Caco-2 (cell line): ENCODE measurements around the gene BEND7. TPM values are rescaled to one million over a fixed set of nuclear protein-coding genes. Genes with fewer than 3 reads are reported as not detected.

Source experiments
- BruUV-seq: library from RNA; stranded (reverse); fragments of 400-500 nt; replicated peaks from 2 replicates; lab custom pipeline; 2021; lab: Mats Ljungman, UMichigan
- CTCF ChIA-PET: fragments of 300-600 bp; sonication (Branson Sonifier 250); formaldehyde crosslinking; loops from one replicate; lab custom pipeline; 2022; ENCODE audit warnings: antibody characterized with exemption; lab: Charles Lee
- POLR2A ChIA-PET: fragments of 300-600 bp; sonication (Branson Sonifier 250); formaldehyde crosslinking; loops from one replicate; lab custom pipeline; 2022; ENCODE audit warnings: antibody characterized with exemption; lab: Charles Lee
- DNase-seq, 2 experiments: peaks; one replicate each; pipeline versions ENCODE4 v3.0.0 to v3.0.0-alpha.2; 2020 to 2022
- H3K27me3 ChIP-seq: replicated peaks from 2 replicates; pipeline ENCODE4 v1.6.0; 2011; ENCODE audit warnings: low read length; ENCODE audit not compliant: control insufficient read depth, insufficient read depth
- H3K36me3 ChIP-seq: 2 replicates; pipeline ENCODE4 v1.5.1; 2011; ENCODE audit warnings: low read length; ENCODE audit not compliant: control insufficient read depth, insufficient read depth
- H3K4me1 ChIP-seq: fragments of 250-450 bp; sonication (Bioruptor Pico); 2 replicates; pipeline ENCODE4 v1.5.1; 2020; ENCODE audit warnings: mild to moderate bottlenecking
- H3K4me3 ChIP-seq: 2 replicates; pipeline ENCODE4 v1.5.1; 2011; ENCODE audit warnings: low read depth, mild to moderate bottlenecking, control low read depth, low read length
- H3K9me3 ChIP-seq: fragments of 250-450 bp; sonication (Bioruptor Pico); 2 replicates; pipeline ENCODE4 v1.5.1; 2020; ENCODE audit warnings: mild to moderate bottlenecking, moderate library complexity
- H3K27ac Mint-ChIP-seq: one replicate; pipeline ENCODE4 v1.8.0; 2022; ENCODE audit warnings: mixed read lengths; ENCODE audit not compliant: unreplicated experiment
- H3K27me3 Mint-ChIP-seq: one replicate; pipeline ENCODE4 v1.8.0; 2022; ENCODE audit warnings: mixed read lengths; ENCODE audit not compliant: insufficient read depth, unreplicated experiment
- H3K36me3 Mint-ChIP-seq: one replicate; pipeline ENCODE4 v1.8.0; 2022; ENCODE audit warnings: mild to moderate bottlenecking, mixed read lengths; ENCODE audit not compliant: insufficient read depth, unreplicated experiment
- H3K4me1 Mint-ChIP-seq: one replicate; pipeline ENCODE4 v1.8.0; 2022; ENCODE audit warnings: low read depth, mixed read lengths; ENCODE audit not compliant: unreplicated experiment
- H3K4me3 Mint-ChIP-seq: one replicate; pipeline ENCODE4 v1.8.0; 2022; ENCODE audit warnings: mild to moderate bottlenecking, moderate library complexity, mixed read lengths; ENCODE audit not compliant: unreplicated experiment
- H3K9me3 Mint-ChIP-seq: one replicate; pipeline ENCODE4 v1.8.0; 2022; ENCODE audit warnings: mixed read lengths; ENCODE audit not compliant: unreplicated experiment
- CTCF ChIP-seq, 2 experiments: fragments of 200-600 bp in 1 of 2; IDR thresholded peaks; 1 replicate in 1 of 2; 2 replicates in 1 of 2; pipeline versions ENCODE4 v1.5.1 to v1.8.0; 2011 to 2022; ENCODE audit warnings: antibody characterized with exemption in 1 of 2, control low read depth in 1 of 2, inconsistent platforms in 1 of 2, low read depth in 1 of 2, low read length in 1 of 2, mild to moderate bottlenecking in 1 of 2, moderate library complexity in 1 of 2; ENCODE audit not compliant: insufficient read depth in 1 of 2, severe bottlenecking in 1 of 2, unreplicated experiment in 1 of 2
- intact Hi-C: fragments of 100-400 bp; cut with micrococcal nuclease; formaldehyde crosslinking; loops from one replicate; pipeline ENCODE4 v1.10.0; 2022; ENCODE audit not compliant: unreplicated experiment
- total RNA-seq: library from RNA; stranded (reverse); gene quantifications from 2 replicates; pipeline ENCODE4 v1.2.3, GENCODE V29; 2022

Gene BEND7
- total RNA-seq, 1 experiment from 2014 or later, result 27.8 TPM

GRCh38 chr10:13401142-13401541 is 127.7 kb downstream of the BEND7 start:
- ChIA-PET POLR2A (no interaction called here), CTCF (interaction anchor here (0.6 kb wide), 1 partner anchor 13 kb away, joined by 4 read pairs; no protein-coding TSS in a partner anchor)
- no peak overlapping the region for H3K4me3 ChIP-seq
- H3K9me3 ChIP-seq, result peaks cover 5% of the 10 kb centered on the region
- TF ChIP-seq CTCF (IDR thresholded peaks at IDR 0.05; ENCODE audit: insufficient read depth in 1 of 2, low read depth in 1 of 2, low read length in 1 of 2, severe bottlenecking in 1 of 2, unreplicated experiment in 1 of 2), result no peak
- H3K27ac Mint-ChIP-seq, result no peak overlapping the region
- no peak overlapping the region for H3K4me3 Mint-ChIP-seq
- H3K4me1 ChIP-seq, result peaks cover 3% of the 10 kb centered on the region; the same call in 1 of the 2 replicates
- H3K36me3 Mint-ChIP-seq, result no peaks in the 10 kb centered on the region
- peaks cover 24% of the 10 kb centered on the region for H3K9me3 Mint-ChIP-seq
- H3K27me3 ChIP-seq, result no peaks in the 10 kb centered on the region
- no peak for DNase-seq
- no TSS peak for BruUV-seq
- intact Hi-C loops, result no loop called here
- no peaks in the 10 kb centered on the region for H3K27me3 Mint-ChIP-seq
- H3K4me1 Mint-ChIP-seq, result peaks cover 15% of the 10 kb centered on the region
- H3K36me3 ChIP-seq, result no peaks in the 10 kb centered on the region

GRCh38 chr10:13400196-13400965 is 128.4 kb downstream of the BEND7 start:
- Mint-ChIP-seq H3K9me3 (peaks cover 26% of the 10 kb centered on the region), H3K4me1 (peaks cover 15% of the 10 kb centered on the region), H3K36me3 (no peaks in the 10 kb centered on the region), H3K27me3 (no peaks in the 10 kb centered on the region), H3K4me3 (no peak overlapping the region), H3K27ac (no peak overlapping the region)
- ChIA-PET POLR2A (no interaction called here), CTCF (interaction anchor here (1.1 kb wide), 1 partner anchor 28 kb away, joined by 3 read pairs; no protein-coding TSS in a partner anchor)
- Histone ChIP-seq H3K27me3 (no peaks in the 10 kb centered on the region), H3K4me3 (no peak overlapping the region), H3K9me3 (peaks cover 4% of the 10 kb centered on the region; the same call in 1 of the 2 replicates), H3K4me1 (peaks cover 3% of the 10 kb centered on the region; the same call in 1 of the 2 replicates), H3K36me3 (no peaks in the 10 kb centered on the region)
- no peak for DNase-seq
- no peak for TF ChIP-seq CTCF (IDR thresholded peaks at IDR 0.05; ENCODE audit: insufficient read depth in 1 of 2, low read depth in 1 of 2, low read length in 1 of 2, severe bottlenecking in 1 of 2, unreplicated experiment in 1 of 2)
- intact Hi-C loops, result no loop called here
- no TSS peak for BruUV-seq

- Mint-ChIP-seq H3K4me3 (no peak overlapping the region), H3K9me3 (peaks cover 26% of the 10 kb centered on the region), H3K36me3 (no peaks in the 10 kb centered on the region), H3K4me1 (peaks cover 15% of the 10 kb centered on the region), H3K27ac (no peak overlapping the region), H3K27me3 (no peaks in the 10 kb centered on the region)
- TF ChIP-seq CTCF (IDR thresholded peaks at IDR 0.05; ENCODE audit: insufficient read depth in 1 of 2, low read depth in 1 of 2, low read length in 1 of 2, severe bottlenecking in 1 of 2, unreplicated experiment in 1 of 2), result no peak
- no peaks in the 10 kb centered on the region for H3K27me3 ChIP-seq
- H3K4me1 ChIP-seq, result peaks cover 3% of the 10 kb centered on the region; the same call in 1 of the 2 replicates
- peaks cover 4% of the 10 kb centered on the region; the same call in 1 of the 2 replicates for H3K9me3 ChIP-seq
- ChIA-PET POLR2A (no interaction called here), CTCF (interaction anchor here (1.1 kb wide), 1 partner anchor 27 kb away, joined by 3 read pairs; no protein-coding TSS in a partner anchor)
- intact Hi-C loops, result loop anchor here (1.0 to 2.0 kb wide), 2 partner anchors 17 to 27 kb away; no protein-coding TSS in a partner anchor
- DNase-seq, result no peak
- BruUV-seq, result no TSS peak
- H3K36me3 ChIP-seq, result no peaks in the 10 kb centered on the region
- H3K4me3 ChIP-seq, result no peak overlapping the region
Observed at GRCh38 chr10:13399752-13400151, 129.1 kb downstream of the BEND7 start.
